Peyer's patch (tissue), 4 donors: ENCODE measurements around the gene C1orf87. TPM values are rescaled to one million over a fixed set of nuclear protein-coding genes. Genes with fewer than 3 reads are reported as not detected.

ENCODE experiments used
- DNase-seq, 3 donors: peaks; one replicate each; pipeline ENCODE4 v3.0.0-alpha.2; 2017 to 2019
- H3K27ac ChIP-seq, 4 donors: fragments of 200-600 bp; sonication (generic); one replicate each; pipeline ENCODE4 v1.5.1; 2016 to 2019
- H3K27me3 ChIP-seq, 2 donors: fragments of 200-600 bp; sonication (generic); one replicate each; pipeline ENCODE4 v1.5.1; 2019
- H3K36me3 ChIP-seq, 3 donors: fragments of 200-600 bp; sonication (generic); one replicate each; pipeline ENCODE4 v1.5.1; 2016 to 2019
- H3K4me1 ChIP-seq, 4 donors: fragments of 200-600 bp; sonication (generic); one replicate each; pipeline ENCODE4 v1.5.1; 2016 to 2019
- H3K4me3 ChIP-seq, 4 donors: fragments of 200-600 bp; sonication (generic); 1 replicate in 3 of 4; 2 replicates in 1 of 4; pipeline ENCODE4 v1.5.1; 2016 to 2019; ENCODE audit warnings: mild to moderate bottlenecking in 1 of 4
- H3K9me3 ChIP-seq, 4 donors: fragments of 200-600 bp; sonication (generic); one replicate each; pipeline ENCODE4 v1.5.1; 2016 to 2019; ENCODE audit warnings: mild to moderate bottlenecking in 1 of 4
- CTCF ChIP-seq, 6 experiments: fragments of 450-650 bp in 4 of 6; fragments of 200-600 bp in 2 of 6; sonication (generic) in 1 of 6; IDR thresholded peaks; one replicate each; pipeline ENCODE4 v1.5.1; 2017 to 2019; ENCODE audit warnings: antibody characterized with exemption in 6 of 6, mild to moderate bottlenecking in 3 of 6, moderate library complexity in 1 of 6
- POLR2A ChIP-seq, 2 donors: fragments of 450-650 bp; IDR thresholded peaks; one replicate each; pipeline ENCODE4 v1.5.1; 2017; ENCODE audit warnings: antibody characterized with exemption in 2 of 2, mild to moderate bottlenecking in 2 of 2, moderate library complexity in 2 of 2
- small RNA-seq, 2 donors: library from RNA; depleted of rRNA; stranded (forward); fragments of <200 nt; gene quantifications; one replicate each; pipeline ENCODE3, GENCODE V24; 2016
- total RNA-seq, 4 donors: library from RNA; depleted of rRNA; stranded (reverse); fragments of >200 nt; gene quantifications; one replicate each; pipeline ENCODE4 v1.1.0, GENCODE V29; 2016

The C1orf87 gene
- total RNA-seq, 4 donors from 2014 or later: not detected

DNA sequence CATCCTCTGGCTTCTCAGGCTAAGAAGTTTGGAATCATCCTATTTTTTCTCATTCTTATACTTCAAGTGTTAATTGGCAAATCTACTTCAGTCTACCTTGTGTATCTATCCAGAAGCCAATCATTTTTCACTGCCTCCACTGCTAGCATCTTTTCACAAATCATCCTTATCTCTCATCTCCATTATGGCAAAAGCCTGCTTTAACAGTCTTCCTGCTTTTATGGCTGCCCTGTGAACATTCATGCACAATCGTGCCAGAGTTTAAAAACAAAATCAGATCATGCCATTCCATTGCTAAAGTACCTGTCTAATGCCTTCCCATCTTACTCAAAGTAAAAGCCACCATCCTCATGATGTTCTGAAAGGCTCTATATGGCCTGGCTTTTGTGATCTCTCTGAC, 127.8 kb downstream of the C1orf87 start:
- TF ChIP-seq POLR2A (IDR thresholded peaks at IDR 0.05) (no peak), CTCF (IDR thresholded peaks at IDR 0.05) (no peak)
- H3K4me3 ChIP-seq: no peak overlapping the region
- no peak for DNase-seq
- no peaks in the 10 kb centered on the region for H3K9me3 ChIP-seq
- H3K36me3 ChIP-seq: no peaks in the 10 kb centered on the region
- no peak overlapping the region for H3K27ac ChIP-seq
- H3K27me3 ChIP-seq: no peaks in the 10 kb centered on the region
- no peaks in the 10 kb centered on the region for H3K4me1 ChIP-seq

Small RNA genes lying within 50 kb of the gene (small RNA-seq; reads per million reads assigned to genes)
- 0 reads per million in 2 donors for gene RN7SL475P

Other genes with a start within 250 kb of the C1orf87 start
- gene CYP2J2, start 147.0 kb downstream of the C1orf87 start, total RNA-seq: 100 to 1,000 TPM in 2 of 4 donors, 10 to 100 TPM in 2; 14.9 to 243 (median 169) TPM